ENCODE data around the gene ASAP2.

GRCh38 chr2:9297807-9298206, 91.2 kb downstream of the ASAP2 start:
- no peak for TF ChIP-seq POLR2AphosphoS5 (IDR thresholded peaks at IDR 0.05)
- TF ChIP-seq MXI1 (conservative IDR thresholded peaks at IDR 0.05; ENCODE audit: poor library complexity, severe bottlenecking), result no peak
- no peak for TF ChIP-seq CTCF (IDR thresholded peaks at IDR 0.05; ENCODE audit: poor library complexity, severe bottlenecking)
- no peak for TF ChIP-seq EZH2 (IDR thresholded peaks at IDR 0.05; ENCODE audit: borderline replicate concordance, insufficient read depth, low read length, poor library complexity, severe bottlenecking)
